GM10248 (cell line): ENCODE results near the gene SSPN.

Source experiments
- CTCF ChIA-PET: fragments of 300-600 bp; sonication (Branson Sonifier 250); formaldehyde crosslinking; extraction: SDS; loops from one replicate; lab custom pipeline; 2021; ENCODE audit warnings: antibody characterized with exemption; lab: Yijun Ruan, JAX
- POLR2A ChIA-PET: fragments of 350-650 bp; sonication (Branson Sonifier 250); formaldehyde crosslinking; extraction: SDS; loops from one replicate; lab custom pipeline; 2020; ENCODE audit warnings: antibody characterized with exemption; lab: Yijun Ruan, JAX
- DNase-seq: peaks from one replicate; pipeline ENCODE4 v3.0.0; 2012; ENCODE audit errors: extremely low spot score
- TF ChIP-seq, protein P1 (sequence below): IDR thresholded peaks from 2 replicates; pipeline ENCODE4 v1.5.1; 2012; ENCODE audit warnings: mild to moderate bottlenecking, low read depth; ENCODE audit errors: extremely low read depth, missing control alignments, control extremely low read depth

SSPN gene

DNA sequence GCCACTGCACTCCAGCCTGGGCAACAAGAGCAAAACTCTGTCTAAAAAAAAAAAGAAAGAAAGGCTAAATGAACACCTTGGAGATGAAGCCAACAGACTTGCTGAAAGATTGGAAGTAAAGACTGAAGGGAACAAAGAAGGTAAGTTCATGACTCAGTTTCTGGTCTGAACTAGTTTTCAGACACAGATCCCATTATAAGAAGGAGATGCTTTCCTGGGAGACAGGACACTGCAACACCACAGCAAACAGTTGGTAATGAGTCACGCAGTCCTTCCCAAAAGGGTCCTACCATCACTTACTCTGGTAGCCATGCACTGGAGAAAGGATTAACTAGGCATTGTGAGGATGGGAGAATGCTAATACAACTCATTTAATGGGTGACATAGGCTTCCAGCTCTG is 97.2 kb downstream of the SSPN start:
- no peak for DNase-seq
- CTCF ChIA-PET: interaction anchor here (1.5 kb wide), 1 partner anchor 14 kb away, joined by 3 read pairs; no protein-coding TSS in a partner anchor
- POLR2A ChIA-PET: no interaction called here
- TF ChIP-seq, protein P1, sequence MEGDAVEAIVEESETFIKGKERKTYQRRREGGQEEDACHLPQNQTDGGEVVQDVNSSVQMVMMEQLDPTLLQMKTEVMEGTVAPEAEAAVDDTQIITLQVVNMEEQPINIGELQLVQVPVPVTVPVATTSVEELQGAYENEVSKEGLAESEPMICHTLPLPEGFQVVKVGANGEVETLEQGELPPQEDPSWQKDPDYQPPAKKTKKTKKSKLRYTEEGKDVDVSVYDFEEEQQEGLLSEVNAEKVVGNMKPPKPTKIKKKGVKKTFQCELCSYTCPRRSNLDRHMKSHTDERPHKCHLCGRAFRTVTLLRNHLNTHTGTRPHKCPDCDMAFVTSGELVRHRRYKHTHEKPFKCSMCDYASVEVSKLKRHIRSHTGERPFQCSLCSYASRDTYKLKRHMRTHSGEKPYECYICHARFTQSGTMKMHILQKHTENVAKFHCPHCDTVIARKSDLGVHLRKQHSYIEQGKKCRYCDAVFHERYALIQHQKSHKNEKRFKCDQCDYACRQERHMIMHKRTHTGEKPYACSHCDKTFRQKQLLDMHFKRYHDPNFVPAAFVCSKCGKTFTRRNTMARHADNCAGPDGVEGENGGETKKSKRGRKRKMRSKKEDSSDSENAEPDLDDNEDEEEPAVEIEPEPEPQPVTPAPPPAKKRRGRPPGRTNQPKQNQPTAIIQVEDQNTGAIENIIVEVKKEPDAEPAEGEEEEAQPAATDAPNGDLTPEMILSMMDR: no peak

DNA sequence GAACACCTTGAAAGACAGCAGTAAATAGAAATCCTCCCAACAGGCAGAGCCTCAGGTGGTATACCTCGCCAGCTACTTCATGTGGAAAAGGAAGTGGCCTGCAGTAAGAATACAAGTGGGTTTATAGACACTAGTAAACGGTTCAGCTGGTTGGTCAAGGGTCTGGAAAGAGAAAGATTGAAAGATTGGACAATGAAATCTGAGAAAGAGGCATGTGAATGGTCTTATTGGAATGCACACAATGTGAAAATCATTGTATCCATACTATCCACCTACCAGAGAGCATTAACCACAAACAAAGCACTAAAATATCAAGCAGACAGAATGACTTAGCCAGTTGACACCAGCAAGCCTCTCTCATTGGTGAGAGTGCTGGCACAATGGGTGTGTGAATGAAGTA is 98.2 kb downstream of the SSPN start:
- TF ChIP-seq, protein P1: no peak
- ChIA-PET CTCF (interaction anchor here (1.5 kb wide), 1 partner anchor 15 kb away, joined by 3 read pairs; no protein-coding TSS in a partner anchor), POLR2A (no interaction called here)
- DNase-seq: no peak

DNA sequence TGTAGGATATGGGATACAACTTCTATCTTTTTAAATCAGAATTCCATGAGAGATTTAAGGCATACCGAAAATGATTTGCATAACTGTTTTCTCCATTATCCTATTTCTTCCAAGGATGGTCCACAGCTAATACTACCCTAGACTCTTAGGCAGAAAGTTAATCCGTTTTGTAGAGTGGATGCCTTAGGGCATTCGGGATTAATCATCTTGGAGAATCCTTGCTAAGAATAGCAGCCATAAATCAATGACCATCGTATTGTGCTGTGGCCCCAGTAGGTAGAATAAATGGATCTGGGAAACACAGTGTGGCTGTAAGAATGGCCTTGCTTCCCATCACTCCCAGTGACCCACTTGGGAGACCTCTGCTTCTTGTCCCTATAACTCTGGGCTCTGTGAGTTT is 99.6 kb downstream of the SSPN start:
- ChIA-PET CTCF (no interaction called here), POLR2A (no interaction called here)
- TF ChIP-seq, protein P1: no peak
- no peak for DNase-seq

DNA sequence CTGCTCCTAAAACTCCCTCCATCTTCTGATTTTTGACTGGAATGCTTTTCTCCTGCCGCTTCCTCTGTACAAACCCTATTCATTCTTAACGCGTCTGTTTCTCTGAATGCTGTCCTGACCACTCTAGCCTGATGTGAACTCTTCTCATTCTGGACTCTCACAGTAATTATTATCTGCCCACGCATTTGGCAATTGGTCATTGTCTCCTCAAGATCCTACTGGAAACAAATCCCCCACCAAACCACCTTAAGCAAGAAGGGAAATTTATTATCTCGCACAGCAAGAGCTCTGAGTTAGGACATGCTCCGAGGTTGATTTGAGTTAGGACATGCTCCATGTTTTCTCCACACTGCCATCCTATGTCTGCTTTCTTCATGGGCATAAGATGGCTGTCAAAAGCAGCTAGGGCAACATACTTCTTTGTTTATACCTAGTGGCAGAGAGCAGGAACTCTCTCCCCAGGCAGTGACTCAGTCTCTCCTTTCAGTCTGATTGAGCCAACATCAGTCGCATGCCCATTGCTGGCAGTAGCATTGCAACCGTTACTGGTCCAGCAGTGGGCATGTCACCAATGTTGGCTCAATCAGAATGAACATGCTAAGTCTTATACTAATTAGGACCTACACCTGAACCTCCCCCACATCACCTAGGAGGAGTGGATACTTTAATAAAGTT is 102.2 kb downstream of the SSPN start:
- ChIA-PET POLR2A (no interaction called here), CTCF (interaction anchor here (1.0 to 2.1 kb wide), 7 partner anchors 8 to 26 kb away, joined by 3 to 18 read pairs (median 3); no protein-coding TSS in a partner anchor)
- no peak for DNase-seq
- TF ChIP-seq, protein P1: no peak

DNA sequence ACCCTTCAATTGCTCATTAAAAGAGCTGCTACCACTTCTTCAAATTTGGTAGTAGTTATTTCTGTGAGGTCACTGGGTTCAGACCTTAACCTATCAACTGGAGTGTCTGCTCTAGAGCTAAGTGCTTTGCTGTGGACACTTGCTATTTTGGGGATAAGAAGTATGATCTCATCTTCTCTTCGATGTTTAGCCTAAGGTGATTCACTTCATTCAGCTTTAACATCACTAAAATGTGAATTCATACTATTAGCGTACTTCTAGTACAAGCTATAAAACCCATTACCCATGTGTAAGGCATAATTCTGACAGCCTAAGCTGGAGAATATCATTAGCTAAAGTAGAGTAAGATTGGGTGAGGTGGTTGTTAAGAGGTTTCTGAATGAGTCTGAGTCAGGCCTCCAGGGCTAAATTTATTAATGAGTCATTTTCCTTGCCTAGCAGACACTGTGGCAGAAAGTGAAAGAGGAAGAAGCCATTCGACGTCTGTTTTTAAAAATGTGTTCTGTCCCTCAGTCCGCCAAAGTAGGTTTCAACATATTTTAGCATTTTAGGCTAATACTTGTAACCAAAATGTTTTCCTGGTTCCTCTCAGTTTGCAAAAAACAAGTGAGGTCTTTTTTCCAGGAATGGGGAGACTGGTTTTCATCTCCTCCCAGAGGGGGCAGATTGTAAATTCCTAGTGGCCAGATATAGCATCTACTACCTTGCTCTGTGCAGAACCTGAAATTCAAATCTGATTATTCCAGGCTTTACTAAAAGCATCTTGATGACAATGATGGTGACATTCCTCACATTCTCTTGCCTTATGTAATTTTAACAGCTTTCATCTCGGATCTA is 103.6 kb downstream of the SSPN start:
- POLR2A ChIA-PET: no interaction called here
- TF ChIP-seq, protein P1: no peak
- DNase-seq: peak; percentile 79
- CTCF ChIA-PET: interaction anchor here (1.0 to 2.1 kb wide), 9 partner anchors 10 to 180 kb away, joined by 3 to 18 read pairs (median 4); no protein-coding TSS in a partner anchor

DNA sequence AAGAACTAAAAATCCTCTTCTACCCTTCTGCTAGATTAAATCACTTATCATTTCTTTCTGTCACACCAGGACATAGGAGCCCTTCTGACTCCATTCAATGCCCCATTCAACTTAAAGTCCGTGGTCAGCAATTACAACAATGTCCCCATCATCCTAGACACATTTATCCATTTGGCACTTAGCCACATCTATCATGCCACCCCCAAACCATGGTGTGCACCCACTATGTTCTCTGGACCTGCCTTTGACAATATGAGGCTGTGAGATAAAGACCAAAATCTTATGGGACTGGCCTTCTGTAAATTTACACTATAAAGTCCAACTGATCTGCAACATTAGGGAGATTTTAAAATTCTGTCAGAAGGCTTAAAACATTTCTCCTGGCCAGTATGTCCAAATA is 104.4 kb downstream of the SSPN start:
- TF ChIP-seq, protein P1: no peak
- ChIA-PET CTCF (no interaction called here), POLR2A (no interaction called here)
- DNase-seq: no peak
